HPDE6-E6E7 (cell line): ENCODE results near the gene WDR55.
"Not testable (repeated sequence)": the region's sequence is repeated elsewhere in the genome, so short reads cannot be mapped to it uniquely, and the experiment has no call there.

Experiments
- DNase-seq: peaks from one replicate; pipeline ENCODE4 v3.0.0; 2011; ENCODE audit warnings: missing footprints; ENCODE audit errors: extremely low spot score

The WDR55 gene

GRCh38 chr5:140664359-140665119 lies at the start of gene WDR55:
Gene WDR55, plus strand, starts transcription at chr5:140664904. Its CDS starts 9 bp downstream, at chr5:140664913.
- DNase-seq: peak; percentile 96

- no peak for DNase-seq
These were observed 42.4 kb upstream of the WDR55 start for GRCh38 chr5:140622301-140622700.

- not testable (repeated sequence) for DNase-seq
These were observed 41.6 kb upstream of the WDR55 start for GRCh38 chr5:140623061-140623460.

GRCh38 chr5:140624886-140625285 lies 39.8 kb upstream of the WDR55 start:
- not testable (repeated sequence) for DNase-seq

GRCh38 chr5:140627972-140628371 lies 36.7 kb upstream of the WDR55 start:
- no peak for DNase-seq

GRCh38 chr5:140628711-140629110 lies 36.0 kb upstream of the WDR55 start:
- DNase-seq: no peak

GRCh38 chr5:140630292-140631035 lies 34.2 kb upstream of the WDR55 start:
- DNase-seq: no peak

- DNase-seq: no peak
These were observed 33.7 kb upstream of the WDR55 start for GRCh38 chr5:140631036-140631417.

- no peak for DNase-seq
These were observed 32.8 kb upstream of the WDR55 start for GRCh38 chr5:140631831-140632365.

GRCh38 chr5:140632366-140633020 lies 32.2 kb upstream of the WDR55 start:
- no peak for DNase-seq

- peak; percentile 77 for DNase-seq
These were observed 31.7 kb upstream of the WDR55 start, which contains the start of gene CD14 for GRCh38 chr5:140633021-140633471. Gene CD14, minus strand, starts transcription at chr5:140633175. Its CDS starts 104 bp downstream, at chr5:140633071.

- DNase-seq: no peak
These were observed 31.2 kb upstream of the WDR55 start for GRCh38 chr5:140633501-140633900.

- DNase-seq: no peak
These were observed 30.6 kb upstream of the WDR55 start for GRCh38 chr5:140634103-140634502.

GRCh38 chr5:140635291-140636257 lies 29.1 kb upstream of the WDR55 start:
- no peak for DNase-seq

GRCh38 chr5:140637371-140638100 lies 27.2 kb upstream of the WDR55 start:
- no peak for DNase-seq

- not testable (repeated sequence) for DNase-seq
These were observed 25.9 kb upstream of the WDR55 start for GRCh38 chr5:140638898-140639147.

GRCh38 chr5:140639148-140639981 lies 25.3 kb upstream of the WDR55 start, which contains the start of gene TMCO6:
Gene TMCO6, plus strand, starts transcription at chr5:140639451. Its CDS starts 77 bp downstream, at chr5:140639528.
- peak; percentile 98 for DNase-seq

GRCh38 chr5:140641716-140642115 lies 23.0 kb upstream of the WDR55 start:
- DNase-seq: no peak

GRCh38 chr5:140642718-140643117 lies 22.0 kb upstream of the WDR55 start:
- DNase-seq: no peak
